Measurements from ENCODE around the gene CTBP2. TPM values are rescaled to one million over a fixed set of nuclear protein-coding genes. Genes with fewer than 3 reads are reported as not detected.
A peak's percentile ranks its signal among the peaks of the same experiment; 100 is the strongest.

CTBP2 gene
- total RNA-seq, 1 experiment from 2014 or later: 191 TPM

- ChIA-PET CTCF (interaction anchor here (0.6 to 1.8 kb wide), 6 partner anchors 7 to 142 kb away, joined by 3 to 9 read pairs (median 4); no protein-coding TSS in a partner anchor), POLR2A (no interaction called here)
- Mint-ChIP-seq H3K27me3 (ENCODE audit: low read depth) (no peaks in the 10 kb centered on the region), H3K36me3 (peaks cover 86% of the 10 kb centered on the region), H3K9me3 (no peaks in the 10 kb centered on the region), H3K27ac (peak overlapping the region; percentile 57), H3K4me3 (no peak overlapping the region), H3K4me1 (no peaks in the 10 kb centered on the region)
- peak; percentile 6 for DNase-seq (ENCODE audit: low spot score)
- no peak for ATAC-seq
- no peak for TF ChIP-seq FOXJ3 (CRISPR knock-in tag; IDR thresholded peaks at IDR 0.05; ENCODE audit: borderline replicate concordance)
- no peak for TF ChIP-seq ETV6 (CRISPR knock-in tag; IDR thresholded peaks at IDR 0.05)
- TF ChIP-seq GRHL2 (CRISPR knock-in tag; IDR thresholded peaks at IDR 0.05; ENCODE audit: insufficient replicate concordance, severe bottlenecking): no peak
- TF ChIP-seq, protein P1, sequence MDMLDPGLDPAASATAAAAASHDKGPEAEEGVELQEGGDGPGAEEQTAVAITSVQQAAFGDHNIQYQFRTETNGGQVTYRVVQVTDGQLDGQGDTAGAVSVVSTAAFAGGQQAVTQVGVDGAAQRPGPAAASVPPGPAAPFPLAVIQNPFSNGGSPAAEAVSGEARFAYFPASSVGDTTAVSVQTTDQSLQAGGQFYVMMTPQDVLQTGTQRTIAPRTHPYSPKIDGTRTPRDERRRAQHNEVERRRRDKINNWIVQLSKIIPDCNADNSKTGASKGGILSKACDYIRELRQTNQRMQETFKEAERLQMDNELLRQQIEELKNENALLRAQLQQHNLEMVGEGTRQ (CRISPR knock-in tag; IDR thresholded peaks at IDR 0.05): no peak
- no peak for TF ChIP-seq ZNF396 (CRISPR knock-in tag; IDR thresholded peaks at IDR 0.05; ENCODE audit: borderline replicate concordance)
- no peak for TF ChIP-seq HMGA2 (CRISPR knock-in tag; IDR thresholded peaks at IDR 0.05)
- TF ChIP-seq, protein P2, sequence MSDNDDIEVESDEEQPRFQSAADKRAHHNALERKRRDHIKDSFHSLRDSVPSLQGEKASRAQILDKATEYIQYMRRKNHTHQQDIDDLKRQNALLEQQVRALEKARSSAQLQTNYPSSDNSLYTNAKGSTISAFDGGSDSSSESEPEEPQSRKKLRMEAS (CRISPR knock-in tag; IDR thresholded peaks at IDR 0.05): no peak
- no peak for TF ChIP-seq MXD4 (CRISPR knock-in tag; IDR thresholded peaks at IDR 0.05; ENCODE audit: borderline replicate concordance)
- no peak for TF ChIP-seq SP1 (CRISPR knock-in tag; conservative IDR thresholded peaks at IDR 0.05)
- TF ChIP-seq, protein P3, sequence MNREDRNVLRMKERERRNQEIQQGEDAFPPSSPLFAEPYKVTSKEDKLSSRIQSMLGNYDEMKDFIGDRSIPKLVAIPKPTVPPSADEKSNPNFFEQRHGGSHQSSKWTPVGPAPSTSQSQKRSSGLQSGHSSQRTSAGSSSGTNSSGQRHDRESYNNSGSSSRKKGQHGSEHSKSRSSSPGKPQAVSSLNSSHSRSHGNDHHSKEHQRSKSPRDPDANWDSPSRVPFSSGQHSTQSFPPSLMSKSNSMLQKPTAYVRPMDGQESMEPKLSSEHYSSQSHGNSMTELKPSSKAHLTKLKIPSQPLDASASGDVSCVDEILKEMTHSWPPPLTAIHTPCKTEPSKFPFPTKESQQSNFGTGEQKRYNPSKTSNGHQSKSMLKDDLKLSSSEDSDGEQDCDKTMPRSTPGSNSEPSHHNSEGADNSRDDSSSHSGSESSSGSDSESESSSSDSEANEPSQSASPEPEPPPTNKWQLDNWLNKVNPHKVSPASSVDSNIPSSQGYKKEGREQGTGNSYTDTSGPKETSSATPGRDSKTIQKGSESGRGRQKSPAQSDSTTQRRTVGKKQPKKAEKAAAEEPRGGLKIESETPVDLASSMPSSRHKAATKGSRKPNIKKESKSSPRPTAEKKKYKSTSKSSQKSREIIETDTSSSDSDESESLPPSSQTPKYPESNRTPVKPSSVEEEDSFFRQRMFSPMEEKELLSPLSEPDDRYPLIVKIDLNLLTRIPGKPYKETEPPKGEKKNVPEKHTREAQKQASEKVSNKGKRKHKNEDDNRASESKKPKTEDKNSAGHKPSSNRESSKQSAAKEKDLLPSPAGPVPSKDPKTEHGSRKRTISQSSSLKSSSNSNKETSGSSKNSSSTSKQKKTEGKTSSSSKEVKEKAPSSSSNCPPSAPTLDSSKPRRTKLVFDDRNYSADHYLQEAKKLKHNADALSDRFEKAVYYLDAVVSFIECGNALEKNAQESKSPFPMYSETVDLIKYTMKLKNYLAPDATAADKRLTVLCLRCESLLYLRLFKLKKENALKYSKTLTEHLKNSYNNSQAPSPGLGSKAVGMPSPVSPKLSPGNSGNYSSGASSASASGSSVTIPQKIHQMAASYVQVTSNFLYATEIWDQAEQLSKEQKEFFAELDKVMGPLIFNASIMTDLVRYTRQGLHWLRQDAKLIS (CRISPR knock-in tag; IDR thresholded peaks at IDR 0.05; ENCODE audit: borderline replicate concordance): no peak
- TF ChIP-seq ESRRA (CRISPR knock-in tag; IDR thresholded peaks at IDR 0.05; ENCODE audit: borderline replicate concordance): no peak
- no peak for TF ChIP-seq JAZF1 (CRISPR knock-in tag; IDR thresholded peaks at IDR 0.05)
- TF ChIP-seq SMAD4 (CRISPR knock-in tag; IDR thresholded peaks at IDR 0.05): no peak
- no peak for TF ChIP-seq FOXP1 (CRISPR knock-in tag; IDR thresholded peaks at IDR 0.05; ENCODE audit: borderline replicate concordance)
- no peak for TF ChIP-seq FOXP4 (CRISPR knock-in tag; IDR thresholded peaks at IDR 0.05)
- TF ChIP-seq ZNF219 (CRISPR knock-in tag; IDR thresholded peaks at IDR 0.05; ENCODE audit: borderline replicate concordance): no peak
- no peak for TF ChIP-seq ZNF138 (CRISPR knock-in tag; conservative IDR thresholded peaks at IDR 0.05)
- no peak for TF ChIP-seq NR2C2 (CRISPR knock-in tag; IDR thresholded peaks at IDR 0.05)
- TF ChIP-seq, protein P4, sequence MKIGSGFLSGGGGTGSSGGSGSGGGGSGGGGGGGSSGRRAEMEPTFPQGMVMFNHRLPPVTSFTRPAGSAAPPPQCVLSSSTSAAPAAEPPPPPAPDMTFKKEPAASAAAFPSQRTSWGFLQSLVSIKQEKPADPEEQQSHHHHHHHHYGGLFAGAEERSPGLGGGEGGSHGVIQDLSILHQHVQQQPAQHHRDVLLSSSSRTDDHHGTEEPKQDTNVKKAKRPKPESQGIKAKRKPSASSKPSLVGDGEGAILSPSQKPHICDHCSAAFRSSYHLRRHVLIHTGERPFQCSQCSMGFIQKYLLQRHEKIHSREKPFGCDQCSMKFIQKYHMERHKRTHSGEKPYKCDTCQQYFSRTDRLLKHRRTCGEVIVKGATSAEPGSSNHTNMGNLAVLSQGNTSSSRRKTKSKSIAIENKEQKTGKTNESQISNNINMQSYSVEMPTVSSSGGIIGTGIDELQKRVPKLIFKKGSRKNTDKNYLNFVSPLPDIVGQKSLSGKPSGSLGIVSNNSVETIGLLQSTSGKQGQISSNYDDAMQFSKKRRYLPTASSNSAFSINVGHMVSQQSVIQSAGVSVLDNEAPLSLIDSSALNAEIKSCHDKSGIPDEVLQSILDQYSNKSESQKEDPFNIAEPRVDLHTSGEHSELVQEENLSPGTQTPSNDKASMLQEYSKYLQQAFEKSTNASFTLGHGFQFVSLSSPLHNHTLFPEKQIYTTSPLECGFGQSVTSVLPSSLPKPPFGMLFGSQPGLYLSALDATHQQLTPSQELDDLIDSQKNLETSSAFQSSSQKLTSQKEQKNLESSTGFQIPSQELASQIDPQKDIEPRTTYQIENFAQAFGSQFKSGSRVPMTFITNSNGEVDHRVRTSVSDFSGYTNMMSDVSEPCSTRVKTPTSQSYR (CRISPR knock-in tag; IDR thresholded peaks at IDR 0.05): no peak
- TF ChIP-seq, protein P5, sequence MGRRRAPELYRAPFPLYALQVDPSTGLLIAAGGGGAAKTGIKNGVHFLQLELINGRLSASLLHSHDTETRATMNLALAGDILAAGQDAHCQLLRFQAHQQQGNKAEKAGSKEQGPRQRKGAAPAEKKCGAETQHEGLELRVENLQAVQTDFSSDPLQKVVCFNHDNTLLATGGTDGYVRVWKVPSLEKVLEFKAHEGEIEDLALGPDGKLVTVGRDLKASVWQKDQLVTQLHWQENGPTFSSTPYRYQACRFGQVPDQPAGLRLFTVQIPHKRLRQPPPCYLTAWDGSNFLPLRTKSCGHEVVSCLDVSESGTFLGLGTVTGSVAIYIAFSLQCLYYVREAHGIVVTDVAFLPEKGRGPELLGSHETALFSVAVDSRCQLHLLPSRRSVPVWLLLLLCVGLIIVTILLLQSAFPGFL (CRISPR knock-in tag; IDR thresholded peaks at IDR 0.05; ENCODE audit: borderline replicate concordance): no peak
Measured at GRCh38 chr10:124993736-124994451, 166.5 kb downstream of the CTBP2 start.

Measured in WTC11 (cell line).